GM19035 (cell line): ENCODE results near the gene STX3.
"Not testable (repeated sequence)": the region's sequence is repeated elsewhere in the genome, so short reads cannot be mapped to it uniquely, and the experiment has no call there.

Experiments used
- ATAC-seq: cut with Tn5 transposase; IDR thresholded peaks from one replicate; pipeline ENCODE4 v1.9.1; 2021; ENCODE audit not compliant: unreplicated experiment

The STX3 gene

DNA sequence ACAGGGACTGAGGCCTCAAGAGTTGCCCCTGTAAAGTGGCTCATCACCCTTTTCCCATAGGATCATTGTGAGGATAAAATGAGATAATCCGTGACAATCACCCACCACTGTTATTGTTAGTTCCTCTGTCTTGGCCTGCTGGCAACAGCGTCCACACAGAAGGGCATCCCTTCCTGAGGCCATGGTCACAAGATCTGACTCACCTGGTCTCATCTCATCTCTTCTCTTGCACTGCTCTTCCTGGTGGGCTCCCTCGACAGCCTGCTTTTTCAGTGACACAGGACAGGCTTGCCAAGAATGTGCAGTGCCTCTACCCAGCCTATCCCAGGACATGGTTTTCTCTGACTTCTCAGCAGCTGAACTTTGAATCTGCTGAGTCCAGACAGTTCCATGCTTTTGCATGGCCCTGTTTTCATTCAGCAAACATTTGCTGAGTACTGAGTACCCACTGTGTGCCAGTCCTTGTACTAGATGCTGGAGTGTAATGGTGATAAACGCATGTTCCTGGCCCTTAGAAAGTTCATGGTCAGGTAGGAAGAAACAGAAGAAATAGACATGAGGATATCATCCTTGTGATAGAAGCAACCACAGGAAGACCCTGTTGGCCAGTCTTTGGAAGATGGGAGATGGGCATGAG is 3.3 kb downstream of the STX3 start:
- ATAC-seq: no peak

DNA sequence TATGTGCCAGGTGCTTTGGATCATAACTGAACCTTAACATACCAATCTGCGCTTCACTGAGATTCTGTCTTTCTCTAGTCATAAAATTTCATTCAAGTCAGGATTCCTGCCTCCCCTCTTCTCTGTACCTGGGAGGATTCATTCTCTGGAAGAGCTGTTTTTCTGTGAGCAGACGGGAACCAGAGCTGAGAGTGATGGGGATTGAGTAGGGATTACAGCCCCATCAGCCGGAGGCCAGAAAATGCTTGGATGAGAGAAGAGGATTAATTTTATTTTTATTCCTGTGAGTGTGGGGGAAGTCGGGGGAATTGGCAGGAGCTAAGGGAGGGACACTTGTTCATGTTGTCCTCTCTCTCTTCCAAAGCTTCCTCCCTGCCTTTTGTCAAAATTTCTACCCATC is 4.7 kb downstream of the STX3 start:
- ATAC-seq: no peak

DNA sequence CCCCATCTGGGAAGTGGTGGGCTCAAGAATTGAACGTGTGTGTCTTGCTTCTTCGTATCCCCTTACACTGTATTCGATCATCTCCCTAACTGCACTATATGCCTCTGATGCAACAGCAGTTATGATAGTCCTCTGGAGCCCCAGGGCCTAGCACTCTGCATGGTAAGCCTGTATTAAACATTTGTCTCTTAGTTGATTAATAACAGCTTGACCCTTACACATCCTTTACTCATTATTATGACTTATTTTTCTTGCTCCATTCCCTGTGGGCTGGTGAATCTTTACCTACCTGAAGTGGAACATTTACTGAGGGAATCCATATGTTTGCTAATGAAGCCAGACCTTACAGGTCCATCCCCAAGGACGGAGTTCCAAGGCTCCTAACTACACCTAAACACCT is 5.6 kb downstream of the STX3 start:
- no peak for ATAC-seq

DNA sequence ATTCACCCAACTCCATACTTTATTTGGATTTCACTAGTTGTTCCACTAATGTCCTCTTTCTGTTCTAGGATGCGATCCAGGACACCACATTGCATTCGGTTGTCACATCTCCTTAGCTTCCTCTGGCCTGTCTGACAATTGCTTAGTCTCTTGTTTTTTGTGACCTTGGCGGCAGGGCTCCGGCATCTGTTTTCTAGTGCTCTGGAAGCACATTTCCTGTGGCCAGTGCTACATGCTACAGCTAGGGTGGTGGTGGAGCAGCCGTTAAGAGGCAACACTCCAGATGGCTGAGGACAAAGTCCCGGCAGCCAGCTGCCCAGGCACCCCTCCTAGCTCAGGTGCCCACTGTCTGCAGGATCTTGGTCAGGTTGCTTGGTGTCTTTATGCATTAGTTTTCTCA is 6.8 kb downstream of the STX3 start:
- no peak for ATAC-seq

DNA sequence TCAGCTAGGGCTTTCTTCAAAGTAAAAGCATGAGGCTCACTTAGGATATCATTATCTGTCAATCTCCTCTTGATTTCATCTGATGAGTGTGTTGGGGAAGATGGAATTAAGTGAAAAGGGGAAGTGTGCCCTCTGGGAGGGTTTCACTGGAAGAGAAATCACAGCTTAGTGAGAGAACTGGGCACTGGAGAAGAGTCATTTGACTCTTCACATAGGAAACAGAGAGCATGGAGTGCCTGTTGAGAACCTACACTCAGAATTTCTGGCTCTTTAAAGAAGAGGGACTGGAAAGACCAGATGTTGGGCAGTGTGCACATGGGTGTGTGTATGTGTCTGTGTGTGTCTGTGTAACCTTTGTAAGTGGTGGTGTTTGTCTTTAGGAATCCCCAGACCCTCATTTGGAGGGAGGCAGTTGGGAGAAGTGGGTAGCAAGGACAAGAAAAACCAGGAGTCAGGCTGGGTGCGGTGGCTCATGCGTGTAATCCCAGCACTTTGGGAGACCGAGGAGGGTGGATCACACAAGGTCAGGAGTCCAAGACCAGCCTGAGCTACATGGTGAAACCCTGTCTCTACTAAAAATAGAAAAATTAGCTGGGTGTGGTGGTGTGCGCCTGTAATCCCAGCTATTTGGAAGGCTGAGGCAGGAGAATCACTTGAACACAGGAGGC is 10.0 kb downstream of the STX3 start:
- ATAC-seq: no peak

GRCh38 chr11:59766542-59767224 is 11.5 kb downstream of the STX3 start:
- ATAC-seq: no peak

DNA sequence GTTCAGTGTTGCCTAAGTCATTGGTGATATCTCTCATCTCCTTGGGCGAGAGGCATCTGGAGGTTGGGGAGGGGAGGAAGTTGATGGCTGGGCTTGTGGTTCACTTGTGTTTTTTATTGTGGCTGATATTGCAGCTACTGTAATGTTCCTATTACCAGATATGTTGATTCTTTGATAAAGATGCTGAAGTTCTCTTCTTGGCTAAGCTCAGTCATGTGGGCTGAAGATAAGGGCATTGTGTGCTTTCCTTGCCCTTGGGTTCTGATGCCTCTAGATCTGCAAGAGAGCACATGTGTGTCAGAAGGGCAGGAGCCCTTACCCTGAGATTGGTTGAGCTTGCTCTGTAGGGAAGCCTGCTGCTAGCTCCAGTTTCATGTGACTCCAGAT is 12.0 kb downstream of the STX3 start:
- ATAC-seq: no peak

DNA sequence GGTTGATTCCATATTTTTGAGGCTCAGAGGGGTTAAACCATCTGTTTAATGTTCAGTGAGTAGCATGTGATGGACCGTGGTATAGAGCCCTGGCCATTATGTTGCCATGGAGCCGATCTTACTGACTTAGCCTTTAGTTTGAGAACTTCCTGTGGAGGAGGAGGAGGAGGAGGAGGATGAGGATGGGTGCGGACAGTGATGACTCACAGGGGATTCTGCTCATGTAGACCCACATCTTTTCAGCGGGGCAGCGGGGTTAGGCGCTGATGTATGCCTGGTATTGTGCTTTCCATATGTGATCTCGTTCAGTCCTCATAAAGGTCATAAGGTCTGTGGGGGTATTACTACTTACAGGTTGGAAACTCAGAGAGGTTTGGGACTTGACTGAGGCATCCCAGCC is 13.9 kb downstream of the STX3 start:
- no peak for ATAC-seq

- ATAC-seq: no peak
Observed at GRCh38 chr11:59769828-59770227, 14.7 kb downstream of the STX3 start.

DNA sequence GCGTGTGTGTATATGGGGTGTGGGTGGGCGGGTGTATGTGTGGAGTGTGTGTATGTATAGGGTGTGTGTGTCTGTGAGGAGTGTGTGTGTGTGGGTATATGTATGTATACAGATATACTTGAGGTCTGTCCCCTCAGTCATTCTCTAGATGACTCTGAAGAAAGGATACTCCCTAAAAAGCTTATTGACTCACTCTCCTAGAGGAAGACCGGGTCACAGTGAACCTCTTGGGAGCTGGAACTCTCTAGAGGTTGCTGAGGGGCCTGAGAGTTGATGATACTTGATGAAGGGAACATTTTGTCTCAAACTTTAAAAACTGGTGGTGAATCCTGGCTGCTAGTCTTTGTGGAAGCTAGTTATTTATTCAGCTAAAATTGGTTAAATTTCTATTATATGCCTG is 15.1 kb downstream of the STX3 start:
- ATAC-seq: no peak

DNA sequence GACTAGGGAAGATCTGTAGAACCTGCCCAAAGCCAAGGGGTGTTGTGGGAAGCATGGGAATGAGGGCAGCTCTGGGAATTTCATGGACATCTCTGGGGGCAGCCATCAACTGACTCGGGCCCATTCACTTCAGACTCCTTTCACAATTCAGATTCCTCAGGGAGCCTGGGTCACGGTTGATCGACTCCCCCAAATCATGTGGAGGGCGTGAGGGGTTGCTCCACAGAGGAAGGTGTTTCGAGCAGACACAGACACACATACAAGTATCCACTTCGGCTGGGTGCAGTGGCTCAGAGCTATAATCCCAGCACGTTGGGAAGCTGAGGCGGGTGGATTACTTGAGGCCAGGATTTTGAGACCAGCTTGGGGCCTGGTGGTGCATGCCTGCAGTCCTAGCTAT is 15.7 kb downstream of the STX3 start:
- no peak for ATAC-seq

DNA sequence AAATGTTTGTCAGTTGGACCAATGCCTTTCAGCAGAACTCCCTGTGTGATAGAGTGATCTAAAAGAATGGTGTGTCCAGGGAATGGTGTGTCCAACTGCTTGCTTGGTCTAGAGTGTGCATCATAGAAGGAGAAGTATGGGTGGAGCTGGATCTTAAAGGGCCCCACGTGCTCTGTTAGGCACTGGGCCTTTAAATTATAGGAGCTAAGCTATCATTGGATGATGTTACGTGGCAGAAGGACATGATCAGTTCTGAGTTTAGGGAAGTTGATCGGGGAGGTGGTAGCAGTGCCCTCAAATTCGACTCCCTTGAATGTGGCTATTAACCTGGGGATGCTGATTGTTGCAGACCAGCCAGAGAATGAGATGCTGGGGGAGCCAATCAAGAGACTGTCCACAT is 16.4 kb downstream of the STX3 start:
- no peak for ATAC-seq

DNA sequence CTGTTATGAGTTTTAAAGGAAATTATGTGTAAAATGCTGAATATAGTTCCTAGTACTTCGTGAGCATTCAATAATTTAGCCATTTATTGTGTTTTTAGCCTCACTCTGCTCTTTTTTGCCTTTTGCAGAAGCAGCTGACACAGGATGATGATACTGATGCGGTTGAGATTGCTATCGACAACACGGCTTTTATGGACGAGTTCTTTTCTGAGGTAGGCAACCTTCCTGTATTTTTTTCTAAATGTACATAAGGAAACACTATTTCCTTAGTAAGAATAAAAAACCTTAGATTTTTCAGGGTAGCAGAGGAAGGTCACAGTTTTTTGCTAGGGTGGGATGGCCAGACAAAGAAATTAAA is 17.9 kb downstream of the STX3 start:
- no peak for ATAC-seq

DNA sequence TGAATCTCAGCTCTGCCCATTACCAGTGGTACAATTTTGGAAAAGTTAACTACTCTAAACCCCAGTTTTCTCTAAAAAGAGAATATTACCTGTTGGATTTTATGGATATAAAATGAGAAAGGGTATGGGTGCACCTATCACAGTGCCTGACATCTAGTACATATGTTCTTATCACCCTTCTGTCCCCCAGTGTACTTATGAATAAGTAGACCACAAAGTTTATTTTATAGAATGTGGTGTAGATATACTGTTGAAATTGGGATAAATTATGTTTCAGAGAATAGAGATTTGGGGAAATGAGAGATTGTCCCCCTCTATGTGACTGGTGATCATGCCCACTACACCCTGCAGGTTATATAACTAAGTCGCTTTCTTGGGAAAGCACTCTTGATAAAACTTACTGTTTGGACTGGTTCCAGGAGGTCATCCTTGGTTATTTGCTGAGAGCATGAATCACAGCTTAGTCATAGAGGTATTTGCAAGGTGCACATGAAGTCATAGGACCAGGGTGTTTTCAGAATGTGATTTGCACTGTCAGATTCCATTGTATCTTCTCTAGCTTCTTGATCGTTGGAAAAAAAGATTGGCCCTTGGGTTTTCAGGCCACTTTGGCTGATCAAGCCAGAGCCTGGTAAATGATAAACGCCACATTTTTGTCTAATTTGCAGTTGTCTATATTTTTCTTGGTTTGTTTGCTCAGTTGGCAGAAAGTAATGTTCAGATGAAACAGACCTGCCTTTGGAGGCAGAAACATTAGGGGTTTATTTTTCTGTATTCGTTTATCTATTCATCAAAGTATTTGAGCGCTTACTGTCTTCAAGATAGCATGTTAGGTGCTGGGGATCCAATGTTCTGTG is 21.3 kb downstream of the STX3 start:
- no peak for ATAC-seq

DNA sequence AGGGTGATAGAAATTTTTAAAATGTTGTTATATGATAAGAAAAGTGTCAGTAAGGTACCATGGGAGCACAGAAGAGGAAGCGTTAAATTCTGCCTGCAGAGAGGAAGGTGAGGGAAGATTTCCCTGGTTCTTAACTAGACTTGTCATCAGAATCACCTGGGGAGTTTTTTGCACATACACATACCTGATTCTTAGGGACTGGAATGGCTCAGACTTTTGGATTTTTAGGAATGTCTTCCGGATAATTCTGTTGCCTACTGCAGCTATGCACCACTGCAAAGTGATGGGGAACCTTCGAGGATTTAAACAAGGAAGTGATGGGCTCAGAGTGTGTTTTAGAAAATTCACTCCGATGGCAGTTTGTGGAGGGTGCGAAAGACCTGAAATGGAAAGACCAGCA is 21.9 kb downstream of the STX3 start:
- ATAC-seq: no peak

GRCh38 chr11:59778122-59778521 is 22.9 kb downstream of the STX3 start:
- no peak for ATAC-seq

- ATAC-seq: no peak
Observed at GRCh38 chr11:59779487-59779886, 24.3 kb downstream of the STX3 start.

- ATAC-seq: no peak
Observed at GRCh38 chr11:59782080-59782479, 26.9 kb downstream of the STX3 start.

DNA sequence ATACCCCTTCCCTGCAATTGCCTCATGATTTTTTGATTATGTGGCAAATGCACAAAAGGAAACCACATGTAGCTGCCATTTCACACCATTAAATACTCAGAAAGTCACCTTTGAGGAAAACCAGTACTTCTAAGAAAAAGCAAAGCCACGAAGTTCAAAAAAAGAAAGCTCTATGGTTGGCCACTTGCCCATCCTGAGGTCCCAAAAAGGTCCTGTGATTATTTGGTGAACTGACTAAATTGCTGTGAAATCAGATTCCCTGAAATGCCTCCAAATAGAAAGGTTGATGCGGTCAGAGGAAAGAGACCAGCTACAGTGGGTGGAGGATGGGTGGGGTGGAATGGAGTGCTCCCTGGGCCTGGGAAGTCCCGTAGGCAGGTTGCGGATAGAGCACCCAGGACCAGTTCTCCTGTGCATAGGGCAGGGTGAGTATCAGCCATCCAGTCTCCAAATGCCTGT is 28.5 kb downstream of the STX3 start:
- ATAC-seq: no peak

- not testable (repeated sequence) for ATAC-seq
Observed at GRCh38 chr11:59784441-59784840, 29.3 kb downstream of the STX3 start.

- ATAC-seq: no peak
Observed at GRCh38 chr11:59785818-59786217, 30.6 kb downstream of the STX3 start.

- ATAC-seq: no peak
Observed at GRCh38 chr11:59787255-59787588, 32.0 kb downstream of the STX3 start.
